IMR-90 (cell line): Measurements from ENCODE around the gene TNIP1. TPM values are rescaled to one million over a fixed set of nuclear protein-coding genes. Genes with fewer than 3 reads are reported as not detected.
A peak's percentile ranks its signal among the peaks of the same experiment; 100 is the strongest.

Source experiments
- ATAC-seq: fragments of 200-7000 bp; cut with Tn5 transposase; 2 replicates; pipeline ENCODE4 v1.9.1; 2020; ENCODE audit warnings: low read depth, mild to moderate bottlenecking, moderate library complexity
- BruUV-seq: library from RNA; stranded (reverse); fragments of 400-500 nt; replicated peaks from 2 replicates; lab custom pipeline; 2021; lab: Mats Ljungman, UMichigan
- CTCF ChIA-PET: fragments of 300-600 bp; formaldehyde crosslinking; extraction: SDS; loops from one replicate; lab custom pipeline; 2021; ENCODE audit warnings: antibody characterized with exemption; lab: Yijun Ruan, JAX
- POLR2A ChIA-PET: fragments of 300-600 bp; sonication (Branson Sonifier 250); formaldehyde crosslinking; loops from one replicate; lab custom pipeline; 2022; ENCODE audit warnings: antibody characterized with exemption; ENCODE audit not compliant: unreplicated experiment; lab: Charles Lee
- DNase-seq: peaks from one replicate; pipeline ENCODE4 v3.0.0; 2013
- H2AFZ ChIP-seq: replicated peaks from 2 replicates; pipeline ENCODE3; 2013; ENCODE audit warnings: low read length, mild to moderate bottlenecking; ENCODE audit not compliant: poor library complexity
- H2AK5ac ChIP-seq: 2 replicates; pipeline ENCODE4 v1.6.1; 2013; ENCODE audit warnings: low read depth, low read length, inconsistent platforms
- H2AK9ac ChIP-seq: replicated peaks from 2 replicates; pipeline ENCODE3; 2013; ENCODE audit warnings: mild to moderate bottlenecking, low read depth, low read length, moderate library complexity; ENCODE audit not compliant: poor library complexity
- H2BK120ac ChIP-seq: 2 replicates; pipeline ENCODE4 v1.6.1; 2013; ENCODE audit warnings: low read depth, low read length, inconsistent platforms
- H2BK15ac ChIP-seq: 3 replicates; pipeline ENCODE4 v1.6.1; 2013; ENCODE audit warnings: low read depth, low read length, inconsistent platforms
- H2BK20ac ChIP-seq: 2 replicates; pipeline ENCODE4 v1.6.1; 2013; ENCODE audit warnings: low read depth, mild to moderate bottlenecking, inconsistent platforms, low read length, moderate library complexity
- H2BK5ac ChIP-seq: 2 replicates; pipeline ENCODE4 v1.6.1; 2013; ENCODE audit warnings: mild to moderate bottlenecking, low read depth, low read length, inconsistent platforms; ENCODE audit not compliant: poor library complexity, severe bottlenecking
- H3K14ac ChIP-seq: replicated peaks from 2 replicates; pipeline ENCODE4 v1.6.1; 2013; ENCODE audit warnings: low read depth, low read length, inconsistent platforms
- H3K18ac ChIP-seq: 2 replicates; pipeline ENCODE4 v1.6.1; 2013; ENCODE audit warnings: low read depth, low read length, control low read depth
- H3K23ac ChIP-seq: 2 replicates; pipeline ENCODE4 v1.6.1; 2013; ENCODE audit warnings: low read depth, low read length, inconsistent platforms
- H3K27ac ChIP-seq: 2 replicates; pipeline ENCODE4 v1.5.1; 2013; ENCODE audit warnings: mild to moderate bottlenecking, control low read depth, low read length; ENCODE audit not compliant: insufficient read depth
- H3K27me3 ChIP-seq: 2 replicates; pipeline ENCODE4 v1.6.1; 2013; ENCODE audit warnings: low read length; ENCODE audit not compliant: control insufficient read depth, insufficient read depth
- H3K36me3 ChIP-seq: 2 replicates; pipeline ENCODE4 v1.6.1; 2013; ENCODE audit warnings: low read length, mixed read lengths; ENCODE audit not compliant: control insufficient read depth, insufficient read depth
- H3K4ac ChIP-seq: 2 replicates; pipeline ENCODE4 v1.6.1; 2013; ENCODE audit warnings: low read depth, low read length, inconsistent platforms
- H3K4me1 ChIP-seq: 2 replicates; pipeline ENCODE4 v1.6.1; 2013; ENCODE audit warnings: low read length, mixed read lengths; ENCODE audit not compliant: control insufficient read depth, insufficient read depth
- H3K4me2 ChIP-seq: 2 replicates; pipeline ENCODE4 v1.6.1; 2013; ENCODE audit warnings: low read depth, mild to moderate bottlenecking, control low read depth, low read length, moderate library complexity
- H3K4me3 ChIP-seq: 2 replicates; pipeline ENCODE4 v1.5.1; 2013; ENCODE audit warnings: low read depth, mild to moderate bottlenecking, control low read depth, low read length, moderate library complexity; ENCODE audit not compliant: insufficient read depth
- H3K56ac ChIP-seq: 2 replicates; pipeline ENCODE4 v1.6.1; 2013; ENCODE audit warnings: low read length, inconsistent platforms; ENCODE audit not compliant: insufficient read depth; ENCODE audit errors: extremely low read depth
- H3K79me1 ChIP-seq, 2 experiments: 2 replicates each; pipeline ENCODE4 v1.6.1; 2013; ENCODE audit warnings: low read length in 2 of 2, inconsistent platforms in 1 of 2, low read depth in 1 of 2
- H3K9ac ChIP-seq: 2 replicates; pipeline ENCODE4 v1.6.1; 2013; ENCODE audit warnings: low read depth, low read length, control low read depth
- H3K9me1 ChIP-seq: 2 replicates; pipeline ENCODE4 v1.6.1; 2013; ENCODE audit warnings: low read length, inconsistent platforms; ENCODE audit not compliant: insufficient read depth
- H3K9me3 ChIP-seq: 2 replicates; pipeline ENCODE4 v1.6.1; 2013; ENCODE audit warnings: low read length; ENCODE audit not compliant: control insufficient read depth, insufficient read depth
- H4K20me1 ChIP-seq: 2 replicates; pipeline ENCODE4 v1.6.1; 2013; ENCODE audit warnings: low read length, inconsistent platforms; ENCODE audit not compliant: insufficient read depth
- H4K5ac ChIP-seq: 2 replicates; pipeline ENCODE4 v1.6.1; 2013; ENCODE audit warnings: mild to moderate bottlenecking, low read depth, low read length, control low read depth
- H4K8ac ChIP-seq, 2 experiments: 2 replicates each; pipeline ENCODE4 v1.6.1; 2013; ENCODE audit warnings: low read depth in 2 of 2, low read length in 2 of 2, control low read depth in 1 of 2, inconsistent platforms in 1 of 2
- H4K91ac ChIP-seq: 2 replicates; pipeline ENCODE4 v1.6.1; 2013; ENCODE audit warnings: low read depth, low read length, inconsistent platforms; ENCODE audit not compliant: insufficient read depth
- BHLHE40 ChIP-seq: fragments of 150-350 bp; IDR thresholded peaks from 2 replicates; pipeline ENCODE4 v1.6.1; 2016; ENCODE audit warnings: mild to moderate bottlenecking, low read depth, low read length
- CEBPB ChIP-seq: IDR thresholded peaks from 2 replicates; pipeline ENCODE4 v1.6.1; 2012; ENCODE audit warnings: low read depth, low read length, improper control_type of control experiment
- CHD1 ChIP-seq: IDR thresholded peaks from 2 replicates; pipeline ENCODE4 v1.6.1; 2012; ENCODE audit warnings: low read depth, low read length, improper control_type of control experiment
- ELK1 ChIP-seq: fragments of 150-350 bp; IDR thresholded peaks from 2 replicates; pipeline ENCODE4 v1.6.1; 2016; ENCODE audit warnings: low read depth, mild to moderate bottlenecking, low read length, moderate library complexity, borderline replicate concordance
- FOS ChIP-seq: fragments of 150-350 bp; IDR thresholded peaks from 2 replicates; pipeline ENCODE4 v1.6.1; 2016; ENCODE audit warnings: low read depth, low read length
- MAFK ChIP-seq: IDR thresholded peaks from 2 replicates; pipeline ENCODE4 v1.6.1; 2012; ENCODE audit warnings: low read depth, low read length, improper control_type of control experiment
- MXI1 ChIP-seq: IDR thresholded peaks from 2 replicates; pipeline ENCODE4 v1.6.1; 2012; ENCODE audit warnings: low read depth, mild to moderate bottlenecking, low read length, moderate library complexity, borderline replicate concordance
- POLR2A ChIP-seq: IDR thresholded peaks from 2 replicates; pipeline ENCODE4 v1.6.1; 2012; ENCODE audit warnings: mild to moderate bottlenecking, low read depth, low read length
- RAD21 ChIP-seq: IDR thresholded peaks from 2 replicates; pipeline ENCODE4 v1.6.1; 2012; ENCODE audit warnings: low read length, improper control_type of control experiment
- RCOR1 ChIP-seq: IDR thresholded peaks from 2 replicates; pipeline ENCODE4 v1.6.1; 2012; ENCODE audit warnings: mild to moderate bottlenecking, low read length, improper control_type of control experiment; ENCODE audit not compliant: insufficient replicate concordance
- RFX5 ChIP-seq: IDR thresholded peaks from 2 replicates; pipeline ENCODE4 v1.8.0; 2012; ENCODE audit warnings: low read depth, mild to moderate bottlenecking, low read length, moderate library complexity
- SMC3 ChIP-seq: fragments of 150-350 bp; IDR thresholded peaks from 2 replicates; pipeline ENCODE4 v1.6.1; 2016; ENCODE audit warnings: low read depth, mild to moderate bottlenecking, antibody characterized with exemption, low read length, moderate library complexity
- USF2 ChIP-seq: fragments of 150-350 bp; IDR thresholded peaks from 2 replicates; pipeline ENCODE4 v1.6.1; 2017; ENCODE audit warnings: mild to moderate bottlenecking, antibody characterized with exemption, low read length, low read depth
- WGBS, 2 experiments: methylation state at CpG; one replicate each; pipeline versions ENCODE4 v1.1.5 to v1.1.7; 2013; ENCODE audit warnings: missing lambda C conversion rate in 2 of 2; ENCODE audit not compliant: insufficient read length in 1 of 2; ENCODE audit errors: extremely low coverage in 2 of 2; 5-methylcytosine and 5-hydroxymethylcytosine counted together
- dilution Hi-C: fragments of 300-500 bp; cut with HindIII; formaldehyde crosslinking; loops from one replicate; pipeline ENCODE4 v1.14.3; 2018; ENCODE audit warnings: low sequenced_read_pairs; ENCODE audit not compliant: unreplicated experiment
- in situ Hi-C: fragments of 300-500 bp; cut with MboI; formaldehyde crosslinking; loops from 3 replicates; pipeline ENCODE4 v1.14.3; 2019; ENCODE audit warnings: low sequenced_read_pairs, inconsistent platforms, mixed read lengths
- intact Hi-C: fragments of 100-400 bp; cut with micrococcal nuclease; formaldehyde crosslinking; loops from 2 replicates; pipeline ENCODE4 v1.10.0; 2022
- polyA plus RNA-seq, 3 experiments: library from polyadenylated mRNA; depleted of rRNA; stranded (reverse); fragments of >200 nt; gene quantifications; 2 replicates each; pipeline ENCODE4 v1.2.3, GENCODE V29; 2012; ENCODE audit warnings: low replicate concordance in 1 of 3
- total RNA-seq: library from RNA; depleted of rRNA; stranded (reverse); fragments of >200 nt; gene quantifications from 2 replicates; pipeline ENCODE4 v1.2.3, GENCODE V29; 2012
- TF ChIP-seq, protein P1 (sequence below): conservative IDR thresholded peaks from 2 replicates; pipeline ENCODE4 v1.5.1; 2012; ENCODE audit warnings: mild to moderate bottlenecking, low read depth, low read length, improper control_type of control experiment

The TNIP1 gene
- total and polyA plus RNA-seq, 2 of the 4 experiments (the other 2 are of a cell fraction): 63.8 to 92.8 TPM

GRCh38 chr5:151094030-151094851 lies 13.4 kb upstream of the TNIP1 start:
- Histone ChIP-seq H3K14ac (peak overlapping the region; percentile 94), H3K4ac (peak overlapping the region; percentile 96), H2AK9ac (peak overlapping the region; percentile 91), H3K27me3 (no peaks in the 10 kb centered on the region), H3K18ac (peak overlapping the region; percentile 92), H3K56ac (peak overlapping the region; percentile 73), H4K5ac (peak overlapping the region; percentile 99), H3K4me1 (peaks cover 22% of the 10 kb centered on the region), H2BK15ac (peak overlapping the region; percentile 85; the same call in 2 of the 3 replicates), H3K4me2 (peak overlapping the region; percentile 34; the same call in 1 of the 2 replicates), H2BK20ac (peak overlapping the region; percentile 93), H3K36me3 (0 out of 2 replicates have a peak, but pooled peaks cover 4% of the 10 kb centered on the region), H2AK5ac (peak overlapping the region; percentile 83), H3K4me3 (no peak overlapping the region), H4K20me1 (peaks cover 3% of the 10 kb centered on the region; the same call in 1 of the 2 replicates), H3K9me1 (peaks cover 30% of the 10 kb centered on the region), H3K27ac (peak overlapping the region; percentile 94), H4K8ac (peak overlapping the region; percentile 62 to 92), H3K23ac (peak overlapping the region; percentile 97), H2AFZ (peak overlapping the region; percentile 60), H4K91ac (peak overlapping the region; percentile 90), H3K9me3 (no peaks in the 10 kb centered on the region), H2BK120ac (peak overlapping the region; percentile 94), H3K9ac (peak overlapping the region; percentile 19; the same call in 1 of the 2 replicates), H2BK5ac (peak overlapping the region; percentile 97), H3K79me1 (peaks cover 0 to 13% of the 10 kb centered on the region in 2 experiments; a peak in 1 of 4 replicates)
- no TSS peak for BruUV-seq
- ChIA-PET CTCF (interaction anchor here (1.6 kb wide), 1 partner anchor 43 kb away, joined by 6 read pairs; no protein-coding TSS in a partner anchor), POLR2A (no interaction called here)
- intact Hi-C loops (no loop called here), dilution Hi-C loops (no loop called here), in situ Hi-C loops (no loop called here)
- 69% methylated on average over 4 of the region's 12 CpGs; no CpG with 5 or more reads in 1 of the 2 experiments for WGBS, 2 experiments
- DNase-seq: peak; percentile 34
- no peak for ATAC-seq
- no peak for TF ChIP-seq POLR2A
- TF ChIP-seq USF2: no peak
- TF ChIP-seq MXI1: no peak
- TF ChIP-seq RAD21: no peak
- no peak for TF ChIP-seq CHD1
- TF ChIP-seq BHLHE40: no peak
- TF ChIP-seq RCOR1: no peak
- no peak for TF ChIP-seq SMC3
- no peak for TF ChIP-seq ELK1
- no peak for TF ChIP-seq FOS
- TF ChIP-seq, protein P1, sequence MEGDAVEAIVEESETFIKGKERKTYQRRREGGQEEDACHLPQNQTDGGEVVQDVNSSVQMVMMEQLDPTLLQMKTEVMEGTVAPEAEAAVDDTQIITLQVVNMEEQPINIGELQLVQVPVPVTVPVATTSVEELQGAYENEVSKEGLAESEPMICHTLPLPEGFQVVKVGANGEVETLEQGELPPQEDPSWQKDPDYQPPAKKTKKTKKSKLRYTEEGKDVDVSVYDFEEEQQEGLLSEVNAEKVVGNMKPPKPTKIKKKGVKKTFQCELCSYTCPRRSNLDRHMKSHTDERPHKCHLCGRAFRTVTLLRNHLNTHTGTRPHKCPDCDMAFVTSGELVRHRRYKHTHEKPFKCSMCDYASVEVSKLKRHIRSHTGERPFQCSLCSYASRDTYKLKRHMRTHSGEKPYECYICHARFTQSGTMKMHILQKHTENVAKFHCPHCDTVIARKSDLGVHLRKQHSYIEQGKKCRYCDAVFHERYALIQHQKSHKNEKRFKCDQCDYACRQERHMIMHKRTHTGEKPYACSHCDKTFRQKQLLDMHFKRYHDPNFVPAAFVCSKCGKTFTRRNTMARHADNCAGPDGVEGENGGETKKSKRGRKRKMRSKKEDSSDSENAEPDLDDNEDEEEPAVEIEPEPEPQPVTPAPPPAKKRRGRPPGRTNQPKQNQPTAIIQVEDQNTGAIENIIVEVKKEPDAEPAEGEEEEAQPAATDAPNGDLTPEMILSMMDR: no peak
- no peak for TF ChIP-seq RFX5
- TF ChIP-seq CEBPB: no peak
- TF ChIP-seq MAFK: no peak
